ENCODE data around the gene TNIK.

TNIK gene

GRCh38 chr3:171058873-171059603, 401.2 kb downstream of the TNIK start:
- no peak for DNase-seq

DNA sequence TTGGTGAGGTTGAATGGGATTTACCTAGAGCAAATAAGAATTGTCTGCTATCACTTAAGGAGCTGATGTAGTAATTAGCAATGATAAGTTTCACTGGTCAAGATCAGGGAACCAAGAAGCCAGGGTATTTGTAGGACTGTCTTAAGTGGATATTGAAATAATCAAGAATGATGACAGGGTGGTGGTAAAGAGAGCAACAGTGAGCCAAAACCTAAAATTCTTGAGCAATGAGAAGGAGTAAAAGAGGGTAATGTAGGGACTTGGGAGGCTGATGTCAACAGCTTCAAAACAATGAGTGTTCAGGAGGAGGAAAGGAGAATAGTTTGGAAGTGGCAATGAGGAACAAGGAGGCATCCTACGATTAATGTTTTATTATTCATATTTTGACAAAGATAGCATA, 402.1 kb downstream of the TNIK start:
- no peak for DNase-seq

GRCh38 chr3:171057072-171057471, 403.1 kb downstream of the TNIK start:
- DNase-seq = no peak

- no peak for DNase-seq
Observed at GRCh38 chr3:171056528-171056927, 403.7 kb downstream of the TNIK start.

DNA sequence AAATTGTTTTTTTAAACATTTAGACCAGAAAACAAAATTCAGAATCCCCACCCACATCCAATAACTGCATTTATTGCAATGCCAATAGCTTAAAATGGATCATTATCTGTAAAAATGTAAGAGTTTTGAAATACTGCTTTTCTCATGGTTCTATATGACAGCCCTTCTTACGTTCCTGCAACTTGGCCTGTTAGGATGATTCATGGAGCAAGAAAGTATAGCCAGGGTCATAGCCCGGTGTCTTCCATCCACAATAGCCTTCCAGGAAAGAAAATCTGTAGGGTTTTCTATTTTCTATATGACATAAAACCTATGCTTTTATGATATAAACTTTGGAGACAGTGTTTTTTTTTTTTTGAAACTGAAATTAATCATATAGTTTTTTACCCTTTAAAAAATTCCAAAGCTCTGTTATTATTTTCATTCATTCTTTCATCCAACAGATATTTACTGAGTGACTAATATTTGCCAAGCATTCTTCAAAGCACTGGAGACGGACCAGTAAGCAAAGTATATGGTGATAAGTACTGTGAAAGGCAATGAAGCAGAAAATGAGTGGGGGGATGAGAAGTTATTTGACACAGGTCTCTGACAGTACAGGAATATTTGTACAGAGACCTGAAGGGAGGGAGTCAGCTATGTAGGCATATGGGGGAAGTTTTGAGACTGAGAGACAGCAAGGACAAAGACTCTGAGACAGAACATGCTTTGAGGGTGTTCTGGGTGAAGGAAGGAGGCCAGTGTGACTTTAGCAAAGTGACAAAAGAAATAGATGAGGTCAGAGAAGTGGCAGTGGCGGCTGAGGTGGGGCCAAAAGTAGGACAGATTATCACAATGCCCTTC, 404.6 kb downstream of the TNIK start:
- DNase-seq = no peak

DNA sequence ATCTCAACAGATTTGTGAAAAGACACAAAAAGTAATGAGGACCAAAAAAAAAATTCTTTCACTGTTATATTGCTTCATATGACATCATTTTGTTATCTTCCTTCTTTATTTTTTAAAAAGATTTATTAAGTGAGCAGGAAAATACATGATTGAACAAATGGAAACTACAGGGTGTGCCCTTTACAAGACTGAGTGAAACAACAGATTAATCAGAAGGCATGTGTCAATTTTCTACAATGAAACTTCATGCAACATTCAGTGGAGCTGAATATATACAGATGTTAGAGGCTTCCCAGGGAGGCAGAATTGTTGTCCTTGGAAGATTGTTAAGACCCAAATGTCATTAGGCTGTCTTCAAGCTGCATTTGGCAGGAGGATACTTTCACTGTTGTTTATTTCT, 405.3 kb downstream of the TNIK start:
- DNase-seq = no peak

DNA sequence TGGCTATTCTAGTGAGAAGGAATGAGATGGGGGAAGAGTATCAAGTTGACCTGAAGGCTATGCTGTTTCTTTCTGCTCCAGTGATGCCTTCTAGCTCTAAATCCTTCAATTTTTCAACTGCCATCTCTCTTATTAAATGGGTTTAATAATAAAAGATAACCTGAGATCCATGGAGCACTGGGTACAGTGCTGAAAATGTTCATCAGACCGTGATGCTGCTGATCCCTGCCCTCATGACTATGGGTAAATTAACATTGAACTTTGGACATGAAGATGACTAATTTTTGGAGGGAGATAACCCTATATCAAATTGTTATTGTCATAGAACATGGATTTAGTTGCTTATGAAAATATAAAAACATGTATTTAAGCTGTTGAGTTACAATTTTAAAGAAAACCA, 406.0 kb downstream of the TNIK start:
- no peak for DNase-seq

- peak in 2 of 4 experiments; percentile 6 to 7 for DNase-seq
Observed at GRCh38 chr3:171049861-171050444, 410.3 kb downstream of the TNIK start.

DNA sequence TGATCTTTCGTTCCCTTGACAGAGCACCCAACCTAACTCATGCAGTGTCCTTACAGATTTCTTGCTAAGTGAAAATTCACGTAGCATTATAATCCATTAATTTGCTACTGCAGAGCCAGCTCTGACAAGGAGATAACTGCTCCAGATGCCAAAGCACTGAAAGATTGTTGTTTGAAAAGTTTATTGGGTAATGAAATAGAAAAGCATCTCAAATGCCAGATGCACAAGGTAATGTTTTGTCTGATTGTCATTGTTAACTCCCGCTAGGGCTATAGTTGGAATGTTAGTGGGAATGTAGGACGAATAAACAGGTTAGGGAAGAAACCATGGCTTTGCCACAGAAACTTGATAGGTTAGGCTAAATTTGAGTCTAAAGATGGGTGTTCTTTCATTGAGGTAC, 413.4 kb downstream of the TNIK start:
- DNase-seq = no peak

GRCh38 chr3:171044835-171045793, 415.1 kb downstream of the TNIK start:
- no peak for DNase-seq

DNA sequence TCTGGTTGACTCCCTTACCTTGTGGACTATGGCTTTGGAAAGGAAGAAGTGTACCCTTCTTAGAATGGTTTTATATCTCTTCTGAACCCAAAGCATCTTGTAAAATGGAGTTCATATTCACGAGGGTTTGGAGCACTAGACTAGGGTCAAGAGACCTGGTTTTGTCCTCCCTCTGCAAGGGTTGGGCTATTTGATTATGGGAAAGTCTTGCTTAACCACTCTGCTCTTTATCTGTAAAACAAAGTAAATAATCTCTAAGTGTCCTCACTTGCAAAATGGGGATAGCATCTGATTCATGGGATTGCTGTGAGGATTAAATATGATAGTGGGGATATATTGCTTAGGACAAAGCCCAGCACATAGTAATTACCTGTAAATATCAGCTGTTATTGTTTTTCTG, 415.8 kb downstream of the TNIK start:
- DNase-seq = no peak

GRCh38 chr3:171039674-171040073, 420.5 kb downstream of the TNIK start:
- DNase-seq = no peak

DNA sequence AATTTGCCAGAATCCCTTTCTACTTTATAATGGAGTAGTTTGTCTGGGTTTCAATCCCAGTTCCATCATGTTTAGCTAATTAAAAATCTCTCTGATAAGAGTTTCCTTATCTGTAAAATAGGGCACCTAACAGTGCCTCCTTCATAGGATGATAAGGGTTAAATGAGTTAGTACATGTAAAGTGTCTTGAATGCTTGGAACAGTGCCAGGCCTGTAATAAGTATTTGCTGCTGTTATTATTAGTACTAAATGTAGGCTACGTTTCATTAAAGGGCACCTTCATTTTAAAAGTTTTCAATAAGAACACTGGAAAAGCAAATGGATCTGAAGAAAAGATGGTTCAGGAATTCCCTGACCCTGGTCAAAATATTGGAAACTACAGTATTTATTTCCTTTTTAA, 421.9 kb downstream of the TNIK start:
- no peak for DNase-seq

DNA sequence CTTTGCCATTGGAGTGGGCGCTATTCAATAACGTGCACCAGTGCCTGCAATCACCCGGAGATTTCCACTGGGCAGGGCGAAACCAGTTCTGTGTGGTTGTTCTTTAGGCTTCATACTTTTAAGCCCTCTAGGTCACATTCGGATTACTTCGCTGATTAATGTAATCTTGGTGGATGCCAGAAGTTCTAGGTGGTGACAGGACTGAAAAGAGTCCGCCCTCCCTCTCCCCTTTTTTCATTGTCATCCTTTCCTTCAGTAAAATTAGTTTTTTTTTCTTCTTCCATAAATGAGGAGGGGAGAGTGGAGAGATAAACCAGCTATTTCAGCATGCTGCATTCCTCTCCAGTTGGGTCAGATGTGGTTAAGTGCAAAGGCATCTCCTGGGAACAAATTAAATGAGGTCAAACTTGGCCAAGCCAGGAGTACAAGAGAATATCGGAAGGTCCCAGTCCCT, 431.4 kb downstream of the TNIK start:
- no peak for DNase-seq

- peak in 3 of 4 experiments; percentile 1 to 9 (median 6) for DNase-seq
Observed at GRCh38 chr3:171028025-171028778, 432.0 kb downstream of the TNIK start.

GRCh38 chr3:171026597-171027293, 433.5 kb downstream of the TNIK start, which contains the start of gene SLC2A2:
Gene SLC2A2 (minus strand): TSS chr3:171026720. CDS start chr3:171026670, 50 bp downstream.
- DNase-seq = no peak

- no peak for DNase-seq
Observed at GRCh38 chr3:171023566-171023965, 436.6 kb downstream of the TNIK start.

GRCh38 chr3:171021377-171021776, 438.8 kb downstream of the TNIK start:
- DNase-seq = no peak

DNA sequence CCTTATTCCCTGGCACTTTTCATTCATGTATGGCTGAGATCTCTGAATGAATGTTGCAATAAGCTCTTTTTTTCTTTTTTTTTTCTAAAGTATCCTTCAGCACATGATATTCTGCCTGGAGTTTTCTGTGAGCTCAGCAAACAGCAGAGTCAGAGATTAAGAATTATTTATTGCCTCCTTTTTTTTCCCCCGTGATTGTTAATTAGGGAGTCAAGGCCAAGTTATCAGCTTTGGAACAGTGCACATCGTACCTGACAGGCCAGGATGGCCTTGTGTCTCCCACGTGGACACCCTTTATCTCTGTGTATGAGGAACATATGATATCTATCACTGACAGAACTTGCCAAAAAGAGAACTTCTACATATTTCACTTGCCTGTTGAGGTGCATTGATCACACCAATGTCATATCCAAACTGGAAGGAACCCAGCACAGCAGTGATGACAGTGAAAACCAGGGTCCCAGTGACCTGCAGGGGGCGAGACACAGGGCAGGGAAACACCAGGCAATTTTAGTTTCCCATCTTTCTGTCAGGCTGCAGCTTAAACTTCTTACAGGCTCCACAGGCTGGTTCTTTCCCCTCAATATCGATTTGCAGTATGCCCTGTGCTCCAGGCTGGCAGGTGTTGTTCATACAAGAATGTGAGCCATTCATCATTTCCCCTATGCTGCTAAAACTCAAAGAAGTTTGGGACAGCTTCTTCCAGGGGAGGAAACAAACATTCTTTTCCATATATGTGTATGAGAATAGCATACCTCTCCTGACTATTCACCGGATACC, 441.9 kb downstream of the TNIK start:
- no peak for DNase-seq
